ENCODE data around the gene THAP10. TPM values are rescaled to one million over a fixed set of nuclear protein-coding genes. Genes with fewer than 3 reads are reported as not detected.

The THAP10 gene
- total RNA-seq, 1 donor from 2014 or later = 4.2 TPM

GRCh38 chr15:70857562-70858285, 34.5 kb downstream of the THAP10 start:
- TF ChIP-seq CTCF (IDR thresholded peaks at IDR 0.05; ENCODE audit: insufficient read depth, low read length, poor library complexity, severe bottlenecking) = no peak
- Histone ChIP-seq H3K27me3 (ENCODE audit: control insufficient read depth, insufficient read depth, low read length) (no peaks in the 10 kb centered on the region), H3K36me3 (ENCODE audit: control insufficient read depth, insufficient read depth, low read length) (no peaks in the 10 kb centered on the region), H3K4me3 (ENCODE audit: low read depth, low read length) (no peak overlapping the region)
- DNase-seq (ENCODE audit: low read depth) = no peak

GRCh38 chr15:70856884-70857561, 35.2 kb downstream of the THAP10 start:
- peak; percentile 85 for DNase-seq (ENCODE audit: low read depth)
- Histone ChIP-seq H3K27me3 (ENCODE audit: control insufficient read depth, insufficient read depth, low read length) (no peaks in the 10 kb centered on the region), H3K36me3 (ENCODE audit: control insufficient read depth, insufficient read depth, low read length) (no peaks in the 10 kb centered on the region), H3K4me3 (ENCODE audit: low read depth, low read length) (no peak overlapping the region)
- no peak for TF ChIP-seq CTCF (IDR thresholded peaks at IDR 0.05; ENCODE audit: insufficient read depth, low read length, poor library complexity, severe bottlenecking)

GRCh38 chr15:70856177-70856883, 35.9 kb downstream of the THAP10 start:
- no peak for TF ChIP-seq CTCF (IDR thresholded peaks at IDR 0.05; ENCODE audit: insufficient read depth, low read length, poor library complexity, severe bottlenecking)
- no peak overlapping the region for H3K4me3 ChIP-seq (ENCODE audit: low read depth, low read length)
- no peaks in the 10 kb centered on the region for H3K27me3 ChIP-seq (ENCODE audit: control insufficient read depth, insufficient read depth, low read length)
- no peak for DNase-seq (ENCODE audit: low read depth)
- no peaks in the 10 kb centered on the region for H3K36me3 ChIP-seq (ENCODE audit: control insufficient read depth, insufficient read depth, low read length)

GRCh38 chr15:70855764-70856163, 36.5 kb downstream of the THAP10 start:
- no peak for DNase-seq (ENCODE audit: low read depth)
- Histone ChIP-seq H3K36me3 (ENCODE audit: control insufficient read depth, insufficient read depth, low read length) (no peaks in the 10 kb centered on the region), H3K4me3 (ENCODE audit: low read depth, low read length) (no peak overlapping the region), H3K27me3 (ENCODE audit: control insufficient read depth, insufficient read depth, low read length) (no peaks in the 10 kb centered on the region)
- no peak for TF ChIP-seq CTCF (IDR thresholded peaks at IDR 0.05; ENCODE audit: insufficient read depth, low read length, poor library complexity, severe bottlenecking)

- no peaks in the 10 kb centered on the region for H3K27me3 ChIP-seq (ENCODE audit: control insufficient read depth, insufficient read depth, low read length)
- peak; percentile 6 for TF ChIP-seq CTCF (IDR thresholded peaks at IDR 0.05; ENCODE audit: insufficient read depth, low read length, poor library complexity, severe bottlenecking)
- H3K4me3 ChIP-seq (ENCODE audit: low read depth, low read length) = peak overlapping the region; percentile 72
- no peak for DNase-seq (ENCODE audit: low read depth)
- H3K36me3 ChIP-seq (ENCODE audit: control insufficient read depth, insufficient read depth, low read length) = no peaks in the 10 kb centered on the region
Measured at GRCh38 chr15:70854666-70854976, 37.6 kb downstream of the THAP10 start.

Data from kidney epithelial cell (primary cell).